GM19452 (cell line): ENCODE measurements around the gene UBAC1.
"Not testable (repeated sequence)": the region's sequence is repeated elsewhere in the genome, so short reads cannot be mapped to it uniquely, and the experiment has no call there.

Experiments
- ATAC-seq: cut with Tn5 transposase; IDR thresholded peaks from one replicate; pipeline ENCODE4 v1.9.1; 2021; ENCODE audit not compliant: unreplicated experiment

The UBAC1 gene

GRCh38 chr9:135903786-135904520 is 57.2 kb downstream of the UBAC1 start:
- no peak for ATAC-seq

GRCh38 chr9:135903358-135903656 is 57.9 kb downstream of the UBAC1 start:
- ATAC-seq = no peak

GRCh38 chr9:135902655-135903357 is 58.4 kb downstream of the UBAC1 start:
- no peak for ATAC-seq

DNA sequence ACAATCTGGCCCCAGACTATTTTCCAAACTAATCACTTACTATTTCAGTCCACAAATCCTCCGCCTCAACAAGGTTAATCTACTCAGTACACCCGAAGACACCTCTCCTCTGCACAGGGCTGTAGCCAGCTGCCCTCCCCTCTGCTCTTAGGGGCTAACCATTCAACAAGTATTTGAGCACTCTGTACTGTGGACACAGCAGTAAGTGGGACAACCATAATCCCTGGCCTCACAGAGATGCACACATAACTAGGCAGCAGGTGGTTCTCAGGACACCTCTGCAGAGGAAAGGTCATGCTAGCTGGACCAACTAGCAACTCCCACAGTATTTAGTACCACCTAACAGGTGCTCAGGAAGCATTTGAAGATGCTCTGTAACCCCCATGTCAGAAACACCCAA is 59.3 kb downstream of the UBAC1 start:
- no peak for ATAC-seq

DNA sequence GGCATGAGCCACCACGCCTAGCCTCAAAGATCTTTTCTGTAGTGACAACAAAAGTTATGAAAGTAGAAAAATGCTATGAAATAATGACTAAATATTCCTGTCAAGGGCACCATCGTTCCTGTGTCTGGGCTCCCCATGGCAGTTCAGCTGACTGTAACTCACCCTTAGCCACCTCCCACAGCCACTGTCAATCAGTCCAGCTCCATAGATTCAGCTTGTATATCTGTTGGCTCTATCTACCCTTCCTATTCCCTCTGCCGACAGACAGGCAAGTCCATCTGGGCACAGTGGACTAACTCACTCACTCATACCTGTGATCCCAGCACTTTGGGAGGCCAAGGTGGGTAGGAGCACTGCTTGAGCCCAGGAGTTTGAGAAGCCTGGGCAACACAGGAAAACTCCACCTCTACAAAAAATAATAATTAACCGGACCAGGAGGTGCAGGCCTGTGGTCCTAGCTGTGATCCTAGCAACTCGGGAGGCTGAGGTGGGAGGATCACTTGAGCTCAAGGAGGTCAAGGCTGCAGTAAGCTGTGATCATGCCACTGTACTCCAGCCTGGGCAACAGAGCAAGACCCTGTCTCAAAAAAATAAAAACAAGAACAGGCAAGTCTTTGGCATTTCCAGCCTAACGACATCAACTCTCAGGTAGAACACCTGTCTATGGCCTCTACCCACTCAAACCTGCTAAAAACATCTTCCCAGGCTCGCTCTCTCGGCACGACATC is 60.0 kb downstream of the UBAC1 start:
- no peak for ATAC-seq

- no peak for ATAC-seq
These were observed 62.4 kb downstream of the UBAC1 start for GRCh38 chr9:135898634-135899407.

DNA sequence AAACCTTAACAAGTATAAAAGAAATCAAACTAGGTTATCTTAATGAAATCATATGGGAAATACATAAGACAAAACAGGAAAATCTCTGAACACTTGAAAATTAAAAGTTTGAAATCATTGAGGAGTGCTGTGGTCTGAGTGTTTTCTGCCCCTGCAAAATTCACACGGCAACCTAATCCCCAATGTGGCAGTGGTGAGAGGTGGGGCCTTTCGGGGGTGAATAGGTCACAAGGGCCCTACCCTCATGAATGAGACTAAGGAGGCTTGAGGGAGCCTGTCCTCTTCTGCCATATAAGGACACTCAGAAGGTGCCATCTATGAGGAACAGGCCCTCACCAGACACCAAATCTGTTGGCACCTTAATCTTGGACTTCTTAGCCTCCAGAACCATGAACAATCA is 64.5 kb downstream of the UBAC1 start:
- no peak for ATAC-seq

GRCh38 chr9:135896205-135896604 is 65.0 kb downstream of the UBAC1 start:
- no peak for ATAC-seq

DNA sequence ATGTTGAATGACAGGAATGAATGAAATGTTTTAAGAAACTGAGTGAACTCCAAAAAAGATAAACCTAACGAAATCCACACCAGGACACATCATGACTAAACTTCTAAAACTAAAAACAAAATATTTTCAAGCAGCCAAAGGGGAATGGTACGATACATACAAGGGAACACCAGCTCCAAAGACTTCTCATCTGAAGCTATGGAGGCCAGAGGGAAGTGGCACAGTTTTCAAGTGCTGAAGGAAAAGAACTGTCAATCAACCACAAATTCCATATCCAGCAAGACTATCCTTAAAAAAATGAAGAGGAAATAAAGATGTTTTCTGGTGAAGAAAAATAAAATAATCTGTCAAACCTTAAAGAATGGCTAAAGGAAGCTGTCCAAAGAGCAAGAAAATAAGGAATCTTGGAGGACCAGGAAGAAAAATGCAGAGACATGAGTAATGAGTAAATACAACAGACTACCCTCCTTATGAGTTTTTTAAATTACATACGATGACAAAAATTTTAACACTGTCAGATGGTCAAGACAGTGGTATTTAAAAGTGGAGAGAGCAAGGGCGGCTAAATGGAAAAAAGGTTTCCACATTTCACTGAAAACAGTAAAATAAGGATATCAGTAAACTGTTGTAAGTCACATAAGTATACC is 65.8 kb downstream of the UBAC1 start:
- ATAC-seq = no peak

DNA sequence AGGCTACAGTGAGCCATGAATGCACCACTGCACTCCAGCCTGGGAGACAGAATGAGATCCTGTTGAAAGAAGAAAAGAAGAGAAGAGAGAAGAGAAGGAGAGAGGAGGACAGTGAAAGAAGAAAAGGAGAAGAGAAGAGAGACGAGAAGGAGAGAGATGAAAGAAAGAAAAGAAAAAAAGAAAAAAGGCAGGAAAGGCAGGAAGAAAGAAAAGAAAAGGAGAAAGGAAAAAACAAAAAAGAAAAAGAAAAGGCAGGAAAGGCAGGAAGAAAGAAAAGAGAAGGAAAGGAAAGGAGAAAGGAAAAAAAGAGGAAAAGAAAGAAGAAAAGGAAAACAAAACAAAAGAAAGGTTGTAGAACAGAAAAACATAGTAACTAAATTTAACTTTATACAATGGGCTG is 68.1 kb downstream of the UBAC1 start:
- ATAC-seq = no peak

GRCh38 chr9:135892327-135892726 is 68.8 kb downstream of the UBAC1 start:
- ATAC-seq = not testable (repeated sequence)

- ATAC-seq = no peak
These were observed 70.0 kb downstream of the UBAC1 start for GRCh38 chr9:135891027-135891631.

DNA sequence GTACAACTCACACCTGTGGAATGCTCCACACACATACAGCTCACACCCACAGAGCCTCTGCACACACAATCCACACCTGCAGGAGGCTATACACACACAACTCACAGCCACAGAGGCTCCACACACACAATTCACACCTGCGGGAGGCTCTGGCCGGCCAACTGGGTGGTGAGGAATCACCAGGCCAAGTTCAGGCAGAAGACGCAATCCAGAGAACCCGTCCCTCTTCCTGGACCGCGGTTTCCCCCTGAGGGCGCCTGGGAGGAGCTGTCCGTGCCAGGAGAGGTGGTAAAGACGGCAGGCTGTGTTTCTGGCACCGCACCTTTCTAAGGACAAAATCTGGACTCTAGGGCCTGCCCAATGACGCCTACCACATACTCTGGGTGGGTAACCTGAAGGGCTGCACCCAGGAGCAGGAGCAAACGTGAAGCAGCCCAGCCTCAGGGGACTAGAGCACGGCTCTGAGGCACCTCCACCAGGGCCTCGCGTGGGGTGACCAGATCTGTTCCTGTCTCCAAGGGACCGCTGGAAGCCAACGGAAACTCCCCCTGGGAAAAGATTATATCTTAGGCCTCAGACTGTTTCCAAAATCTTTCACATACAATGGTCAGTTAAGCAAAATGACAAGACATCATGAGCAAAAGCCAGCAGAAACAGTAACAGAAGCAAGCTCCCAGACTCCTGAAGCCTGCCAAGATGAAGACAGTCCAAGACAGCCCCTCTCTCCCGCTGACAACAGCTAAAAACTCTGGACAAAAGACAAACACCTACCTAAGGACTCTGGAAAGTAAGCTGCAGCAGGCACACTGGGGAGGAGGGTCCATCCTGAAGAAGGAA is 70.8 kb downstream of the UBAC1 start:
- ATAC-seq = no peak

DNA sequence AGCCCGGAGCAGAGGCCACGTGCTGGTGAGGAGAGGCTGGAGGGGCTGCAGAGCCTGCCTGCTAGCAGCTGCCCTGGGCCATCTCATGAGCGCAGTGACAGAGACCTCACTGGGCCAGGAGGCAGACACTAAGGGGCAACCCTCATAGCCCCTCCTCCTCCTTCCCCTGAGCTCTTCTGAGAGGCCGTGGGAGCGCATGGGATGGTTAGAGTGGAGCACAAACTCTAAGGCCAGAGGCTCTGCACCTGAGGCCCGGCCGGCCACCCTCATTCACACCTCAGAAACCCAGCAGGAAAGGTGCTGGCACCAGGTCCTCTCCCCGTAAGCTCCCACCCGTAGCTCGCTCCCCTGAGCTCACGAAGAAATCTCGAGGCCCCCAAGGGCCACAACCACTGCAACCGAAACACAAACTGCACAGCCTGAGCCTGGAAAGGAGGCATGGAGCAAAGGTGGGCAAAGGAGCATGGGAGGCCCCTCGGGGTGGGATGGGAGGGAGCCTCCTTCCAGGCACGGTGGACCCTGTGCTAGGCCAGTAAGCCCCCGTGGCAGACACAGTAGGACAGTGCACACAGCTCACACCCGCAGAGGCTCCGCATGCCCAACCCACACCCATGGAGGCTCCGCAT is 71.5 kb downstream of the UBAC1 start:
- no peak for ATAC-seq

GRCh38 chr9:135888766-135889394 is 72.3 kb downstream of the UBAC1 start:
- ATAC-seq = no peak

- ATAC-seq = no peak
These were observed 72.9 kb downstream of the UBAC1 start for GRCh38 chr9:135888126-135888765.

DNA sequence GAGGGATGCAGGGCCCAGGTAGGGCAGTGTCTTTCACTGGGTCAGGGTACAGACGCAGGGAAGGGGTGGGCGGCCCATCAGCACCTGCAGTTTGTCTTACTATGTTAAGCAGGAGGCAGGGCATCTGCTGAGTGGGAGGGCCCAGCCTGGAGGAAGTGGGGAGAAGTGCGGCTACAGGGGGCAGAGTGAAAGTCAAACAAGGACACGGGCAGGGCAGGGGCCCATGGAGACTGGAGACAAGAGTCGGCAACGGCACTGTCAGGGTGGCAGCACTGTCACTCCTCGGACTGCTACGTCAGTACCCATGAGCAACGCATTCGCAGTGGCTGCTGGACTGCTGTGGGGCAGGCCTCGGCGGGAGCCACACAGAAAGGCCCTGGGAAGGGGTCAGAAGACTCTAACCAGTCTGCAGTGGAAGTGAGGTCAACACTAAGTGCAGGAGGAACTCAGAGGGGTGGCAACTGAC is 73.6 kb downstream of the UBAC1 start:
- no peak for ATAC-seq

DNA sequence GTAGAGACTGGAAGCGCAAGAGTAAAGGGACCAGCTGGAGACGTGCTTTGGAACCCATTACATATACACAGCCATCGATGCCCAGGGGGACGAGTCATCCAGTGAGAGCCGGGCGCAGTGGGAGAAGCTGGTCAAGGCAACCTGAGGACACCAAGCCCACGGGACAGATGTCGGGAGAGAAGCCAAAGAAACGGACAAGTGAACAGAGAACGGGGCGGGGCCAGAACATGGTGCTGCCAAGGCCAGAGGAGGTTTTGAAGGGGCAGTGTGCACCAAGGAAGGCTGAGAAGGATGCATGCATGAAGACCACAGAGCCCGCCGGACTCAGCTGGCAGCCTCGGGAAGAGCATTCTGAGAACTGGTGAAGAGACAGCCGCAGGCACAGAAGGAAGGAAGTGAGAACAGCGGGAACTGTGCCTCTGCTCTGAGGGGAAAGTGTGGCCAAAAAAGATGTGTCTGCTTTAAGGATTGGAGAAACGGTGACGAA is 74.1 kb downstream of the UBAC1 start:
- no peak for ATAC-seq
